Adipose tissue (tissue), 3 donors: ENCODE data around the gene HIBCH. TPM values are rescaled to one million over a fixed set of nuclear protein-coding genes. Genes with fewer than 3 reads are reported as not detected.
"Not testable (repeated sequence)": the region's sequence is repeated elsewhere in the genome, so short reads cannot be mapped to it uniquely, and the experiment has no call there.

Experiments used
- H3K27ac ChIP-seq: one replicate; pipeline ENCODE4 v1.5.1; 2013; ENCODE audit warnings: low read depth, low read length
- WGBS, 3 donors: extraction: QIAGEN DNeasy Blood & Tissue Kit; methylation state at CpG; one replicate each; pipeline ENCODE4 v1.1.7; 2013; 5-methylcytosine and 5-hydroxymethylcytosine counted together
- polyA plus RNA-seq, 3 donors: library from polyadenylated mRNA; stranded (reverse); fragments of 200-250 nt; gene quantifications; one replicate each; pipeline ENCODE4 v1.2.3, GENCODE V29; 2013
- donor health status: healthy with polysubstance abuse.
- donor health status: Bipolar disorder and iron deficiency.
- donor health status: healthy.

Gene HIBCH
- polyA plus RNA-seq, 3 donors = 14.9 to 29.0 (median 19.0) TPM

GRCh38 chr2:190344276-190344827 is 24.7 kb upstream of the HIBCH start:
- WGBS, 3 donors = 15 to 19% (median 17%) methylated on average over 7 of the region's 7 CpGs
- H3K27ac ChIP-seq = peak overlapping the region; percentile 93

GRCh38 chr2:190343536-190344275 is 24.1 kb upstream of the HIBCH start, which contains the start of gene INPP1:
Gene INPP1, plus strand, starts transcription at chr2:190343589. Its CDS starts 16,514 bp downstream, at chr2:190360103.
- H3K27ac ChIP-seq = peak within 1 kb of the TSS; percentile 93
- WGBS, 3 donors = 0 to 1% (median 0%) methylated on average over 91 to 99 of the region's 99 CpGs

- peak overlapping the region; percentile 93 for H3K27ac ChIP-seq
- 27 to 38% (median 29%) methylated on average over 10 of the region's 10 CpGs for WGBS, 3 donors
These were observed 23.5 kb upstream of the HIBCH start for GRCh38 chr2:190343089-190343535.

GRCh38 chr2:190342611-190343010 is 23.0 kb upstream of the HIBCH start:
- WGBS, 3 donors = 39 to 53% (median 47%) methylated on average over 4 of the region's 4 CpGs
- no peak overlapping the region for H3K27ac ChIP-seq

- H3K27ac ChIP-seq = no peak overlapping the region
- WGBS, 3 donors = 38 to 66% (median 50%) methylated on average over 2 of the region's 2 CpGs
These were observed 20.7 kb upstream of the HIBCH start for GRCh38 chr2:190340369-190340768.

GRCh38 chr2:190339394-190339793 is 19.8 kb upstream of the HIBCH start:
- 40 to 84% (median 84%) methylated on average over 1 of the region's 1 CpG for WGBS, 3 donors

GRCh38 chr2:190338453-190338852 is 18.8 kb upstream of the HIBCH start:
- H3K27ac ChIP-seq = no peak overlapping the region
- WGBS, 3 donors = 67 to 87% (median 74%) methylated on average over 1 of the region's 1 CpG

More at GRCh38 chr2:190339394-190339793, 19.8 kb upstream of the HIBCH start:
- H3K27ac ChIP-seq = no peak overlapping the region

GRCh38 chr2:190336420-190336819 is 16.8 kb upstream of the HIBCH start:
- no peak overlapping the region for H3K27ac ChIP-seq
- WGBS, 3 donors = 95 to 97% (median 96%) methylated on average over 2 of the region's 2 CpGs

GRCh38 chr2:190335584-190335983 is 16.0 kb upstream of the HIBCH start:
- H3K27ac ChIP-seq = not testable (repeated sequence)
- WGBS, 3 donors = 90 to 97% (median 96%) methylated on average over 4 of the region's 4 CpGs

GRCh38 chr2:190335225-190335559 is 15.6 kb upstream of the HIBCH start:
- H3K27ac ChIP-seq = no peak overlapping the region

GRCh38 chr2:190334479-190335224 is 15.0 kb upstream of the HIBCH start:
- H3K27ac ChIP-seq = no peak overlapping the region

GRCh38 chr2:190333928-190334327 is 14.3 kb upstream of the HIBCH start:
- no peak overlapping the region for H3K27ac ChIP-seq
- WGBS, 3 donors = 31 to 89% (median 87%) methylated on average over 2 of the region's 2 CpGs

More at GRCh38 chr2:190334479-190335224, 15.0 kb upstream of the HIBCH start:
- 21 to 56% (median 46%) methylated on average over 8 of the region's 8 CpGs for WGBS, 3 donors

GRCh38 chr2:190333395-190333794 is 13.8 kb upstream of the HIBCH start:
- no peak overlapping the region for H3K27ac ChIP-seq
- 24 to 72% (median 71%) methylated on average over 8 of the region's 8 CpGs for WGBS, 3 donors

- 86 to 91% (median 91%) methylated on average over 3 of the region's 3 CpGs for WGBS, 3 donors
- H3K27ac ChIP-seq = no peak overlapping the region
These were observed 9.0 kb upstream of the HIBCH start for GRCh38 chr2:190328573-190329147.

GRCh38 chr2:190327867-190328572 is 8.4 kb upstream of the HIBCH start:
- no peak overlapping the region for H3K27ac ChIP-seq
- 75 to 82% (median 81%) methylated on average over 4 of the region's 4 CpGs for WGBS, 3 donors

- H3K27ac ChIP-seq = no peak overlapping the region
- WGBS, 3 donors = 57 to 83% (median 74%) methylated on average over 2 of the region's 2 CpGs
These were observed 6.0 kb upstream of the HIBCH start for GRCh38 chr2:190325588-190325987.

GRCh38 chr2:190323406-190323805 is 3.8 kb upstream of the HIBCH start:
- no peak overlapping the region for H3K27ac ChIP-seq

GRCh38 chr2:190320696-190321095 is 1.1 kb upstream of the HIBCH start:
- WGBS, 3 donors = 87 to 91% (median 87%) methylated on average over 4 of the region's 4 CpGs
- H3K27ac ChIP-seq = no peak overlapping the region
